Measurements from ENCODE around the gene ANO4.

DNA sequence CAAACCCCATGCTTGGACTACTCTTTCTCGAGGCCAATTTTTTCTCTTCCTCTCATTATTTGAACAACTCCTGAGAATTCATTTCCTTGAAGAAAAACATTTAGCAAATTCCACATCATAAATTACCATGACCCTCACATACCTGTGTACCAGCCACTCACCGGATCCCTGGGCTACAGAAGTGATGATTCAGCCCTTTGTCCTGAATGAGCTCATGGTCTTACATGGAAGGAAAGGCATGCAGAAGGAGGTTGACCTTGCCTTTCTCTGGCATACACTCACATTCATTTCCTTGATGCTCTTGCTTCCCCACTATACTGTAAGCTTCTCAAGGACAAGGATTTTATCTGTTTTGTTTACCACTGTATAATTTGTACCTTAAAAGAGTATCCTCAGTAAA, 224.0 kb downstream of the ANO4 start:
- TF ChIP-seq, protein P1, sequence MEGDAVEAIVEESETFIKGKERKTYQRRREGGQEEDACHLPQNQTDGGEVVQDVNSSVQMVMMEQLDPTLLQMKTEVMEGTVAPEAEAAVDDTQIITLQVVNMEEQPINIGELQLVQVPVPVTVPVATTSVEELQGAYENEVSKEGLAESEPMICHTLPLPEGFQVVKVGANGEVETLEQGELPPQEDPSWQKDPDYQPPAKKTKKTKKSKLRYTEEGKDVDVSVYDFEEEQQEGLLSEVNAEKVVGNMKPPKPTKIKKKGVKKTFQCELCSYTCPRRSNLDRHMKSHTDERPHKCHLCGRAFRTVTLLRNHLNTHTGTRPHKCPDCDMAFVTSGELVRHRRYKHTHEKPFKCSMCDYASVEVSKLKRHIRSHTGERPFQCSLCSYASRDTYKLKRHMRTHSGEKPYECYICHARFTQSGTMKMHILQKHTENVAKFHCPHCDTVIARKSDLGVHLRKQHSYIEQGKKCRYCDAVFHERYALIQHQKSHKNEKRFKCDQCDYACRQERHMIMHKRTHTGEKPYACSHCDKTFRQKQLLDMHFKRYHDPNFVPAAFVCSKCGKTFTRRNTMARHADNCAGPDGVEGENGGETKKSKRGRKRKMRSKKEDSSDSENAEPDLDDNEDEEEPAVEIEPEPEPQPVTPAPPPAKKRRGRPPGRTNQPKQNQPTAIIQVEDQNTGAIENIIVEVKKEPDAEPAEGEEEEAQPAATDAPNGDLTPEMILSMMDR (optimal IDR thresholded peaks at IDR 0.05 in 1 of 3, IDR thresholded peaks at IDR 0.05 in 1 of 3, conservative IDR thresholded peaks at IDR 0.05 in 1 of 3; ENCODE audit: extremely low read depth in 1 of 3, insufficient read depth in 2 of 3, low read length in 3 of 3) = no peak
- no peak for TF ChIP-seq EZH2 (IDR thresholded peaks at IDR 0.05; ENCODE audit: low read length)

Measured in keratinocyte (primary cell).